Measurements from ENCODE around the gene RBM33.

DNA sequence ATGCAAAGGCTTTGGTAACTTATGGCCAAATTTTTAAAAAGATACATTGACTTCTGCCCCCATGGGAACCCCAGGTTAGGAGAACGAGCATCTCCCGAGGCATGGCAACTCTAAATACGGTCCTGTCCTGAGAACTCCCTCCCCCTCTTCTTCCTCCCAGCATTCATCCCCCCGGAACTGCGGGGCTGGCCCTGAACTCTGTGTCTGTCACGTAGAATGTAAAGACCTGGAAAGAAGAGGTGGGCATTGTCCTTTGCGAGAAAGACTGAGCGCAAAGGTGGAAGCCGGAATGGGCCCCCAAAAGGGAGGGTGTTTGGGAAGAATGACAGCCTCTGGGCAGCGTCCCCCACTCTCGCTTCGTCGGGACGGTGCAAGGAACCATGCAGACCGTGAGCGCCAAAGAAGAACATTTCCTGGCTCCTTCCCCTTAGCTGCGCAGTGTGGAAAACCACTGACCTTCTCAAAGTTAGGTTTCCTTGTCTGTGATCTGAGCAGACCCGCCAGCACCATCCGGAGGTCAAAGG is 146.8 kb downstream of the RBM33 start:
- TF ChIP-seq, protein P1, sequence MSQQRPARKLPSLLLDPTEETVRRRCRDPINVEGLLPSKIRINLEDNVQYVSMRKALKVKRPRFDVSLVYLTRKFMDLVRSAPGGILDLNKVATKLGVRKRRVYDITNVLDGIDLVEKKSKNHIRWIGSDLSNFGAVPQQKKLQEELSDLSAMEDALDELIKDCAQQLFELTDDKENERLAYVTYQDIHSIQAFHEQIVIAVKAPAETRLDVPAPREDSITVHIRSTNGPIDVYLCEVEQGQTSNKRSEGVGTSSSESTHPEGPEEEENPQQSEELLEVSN (IDR thresholded peaks at IDR 0.05; ENCODE audit: borderline replicate concordance in 1 of 2, extremely low read depth in 1 of 2, insufficient read depth in 1 of 2, insufficient read length in 1 of 2, low read depth in 1 of 2, low read length in 1 of 2, poor library complexity in 1 of 2, severe bottlenecking in 1 of 2) = no peak
- no peak for TF ChIP-seq ZNF12 (CRISPR knock-in tag; IDR thresholded peaks at IDR 0.05)
- TF ChIP-seq, protein P2, sequence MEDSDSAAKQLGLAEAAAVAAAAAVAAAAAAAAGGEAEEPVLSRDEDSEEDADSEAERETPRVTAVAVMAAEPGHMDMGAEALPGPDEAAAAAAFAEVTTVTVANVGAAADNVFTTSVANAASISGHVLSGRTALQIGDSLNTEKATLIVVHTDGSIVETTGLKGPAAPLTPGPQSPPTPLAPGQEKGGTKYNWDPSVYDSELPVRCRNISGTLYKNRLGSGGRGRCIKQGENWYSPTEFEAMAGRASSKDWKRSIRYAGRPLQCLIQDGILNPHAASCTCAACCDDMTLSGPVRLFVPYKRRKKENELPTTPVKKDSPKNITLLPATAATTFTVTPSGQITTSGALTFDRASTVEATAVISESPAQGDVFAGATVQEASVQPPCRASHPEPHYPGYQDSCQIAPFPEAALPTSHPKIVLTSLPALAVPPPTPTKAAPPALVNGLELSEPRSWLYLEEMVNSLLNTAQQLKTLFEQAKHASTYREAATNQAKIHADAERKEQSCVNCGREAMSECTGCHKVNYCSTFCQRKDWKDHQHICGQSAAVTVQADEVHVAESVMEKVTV (CRISPR knock-in tag; IDR thresholded peaks at IDR 0.05) = no peak

All from K562 (cell line).